ENCODE results near the gene RGP1.
A peak's percentile ranks its signal among the peaks of the same experiment; 100 is the strongest.

The RGP1 gene

GRCh38 chr9:35732185-35732799, 16.8 kb upstream of the RGP1 start, which contains the start of the genes CREB3 and TLN1:
CREB3 (plus strand) TSS chr9:35732666; CDS start chr9:35732773, 107 bp downstream.
TLN1 (minus strand) TSS chr9:35732195; CDS start chr9:35725694, 6,501 bp downstream.
- peak; percentile 100 for DNase-seq (ENCODE audit: low spot score)
- CTCF ChIA-PET = interaction anchor here (1.1 to 1.7 kb wide), 4 partner anchors 68 to 150 kb away, joined by 3 to 7 read pairs (median 6); partner anchors contain the start of genes ARHGEF39 and CCDC107
- POLR2A ChIA-PET (ENCODE audit: low non-redundant PET) = interaction anchor here (0.5 to 2.4 kb wide), 2 partner anchors 17 to 79 kb away, joined by 3 to 13 read pairs; partner anchors contain the start of genes GBA2 and RGP1
- H3K27ac ChIP-seq = peak within 1 kb of the TSS; percentile 95
- peak; percentile 70 for TF ChIP-seq CTCF (conservative IDR thresholded peaks at IDR 0.05; ENCODE audit: low read depth)

GRCh38 chr9:35732800-35733541, 16.1 kb upstream of the RGP1 start:
- peak; percentile 40 for TF ChIP-seq CTCF (conservative IDR thresholded peaks at IDR 0.05; ENCODE audit: low read depth)
- H3K27ac ChIP-seq = peak overlapping the region; percentile 95
- peak; percentile 87 for DNase-seq (ENCODE audit: low spot score)
- CTCF ChIA-PET = interaction anchor here (1.1 to 1.7 kb wide), 4 partner anchors 11 to 149 kb away, joined by 4 to 7 read pairs (median 6); partner anchors contain the start of gene CCDC107
- POLR2A ChIA-PET (ENCODE audit: low non-redundant PET) = interaction anchor here (2.4 kb wide), 1 partner anchor 16 kb away, joined by 13 read pairs; the partner anchor contains the start of genes GBA2 and RGP1

- ChIA-PET POLR2A (ENCODE audit: low non-redundant PET) (no interaction called here), CTCF (interaction anchor here (0.5 to 1.2 kb wide), 3 partner anchors 10 to 96 kb away, joined by 3 to 4 read pairs (median 3); partner anchors contain the start of gene TMEM8B)
- H3K27ac ChIP-seq = peak overlapping the region; percentile 48; the same call in 1 of the 2 replicates
- TF ChIP-seq CTCF (conservative IDR thresholded peaks at IDR 0.05; ENCODE audit: low read depth) = no peak
- no peak for DNase-seq (ENCODE audit: low spot score)
These were observed 15.0 kb upstream of the RGP1 start for GRCh38 chr9:35734096-35734495.

- H3K27ac ChIP-seq = peak overlapping the region; percentile 63
- DNase-seq (ENCODE audit: low spot score) = peak; percentile 72
- CTCF ChIA-PET = interaction anchor here (0.5 to 1.9 kb wide), 14 partner anchors 9 to 146 kb away, joined by 3 to 10 read pairs (median 4); partner anchors contain the start of gene GBA2
- POLR2A ChIA-PET (ENCODE audit: low non-redundant PET) = no interaction called here
- TF ChIP-seq CTCF (conservative IDR thresholded peaks at IDR 0.05; ENCODE audit: low read depth) = peak; percentile 98
These were observed 12.9 kb upstream of the RGP1 start for GRCh38 chr9:35736201-35736633.

DNA sequence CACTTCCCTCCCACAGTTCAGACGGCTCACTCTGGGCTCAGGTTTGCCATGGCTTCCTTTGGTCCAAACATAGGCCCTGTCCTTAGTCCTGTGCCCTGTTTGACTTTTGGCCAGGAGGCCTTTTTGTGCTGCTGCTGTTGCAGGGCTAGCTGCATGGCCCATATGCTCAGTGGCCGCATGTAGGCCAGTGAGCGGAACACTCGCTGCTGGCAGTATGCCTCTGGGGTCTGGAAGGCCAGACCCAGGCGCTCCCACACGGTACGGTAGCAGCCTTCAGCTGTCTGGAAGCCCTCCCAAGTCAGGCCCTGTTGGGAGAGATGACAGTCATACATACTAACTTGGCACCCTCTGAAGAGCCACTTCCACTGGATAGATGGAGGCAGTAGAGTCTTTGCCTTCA, 11.9 kb upstream of the RGP1 start:
- POLR2A ChIA-PET (ENCODE audit: low non-redundant PET) = no interaction called here
- H3K27ac ChIP-seq = peak overlapping the region; percentile 63
- CTCF ChIA-PET = interaction anchor here (1.0 to 1.1 kb wide), 2 partner anchors 11 to 78 kb away, joined by 3 to 9 read pairs; no protein-coding TSS in a partner anchor
- no peak for DNase-seq (ENCODE audit: low spot score)
- TF ChIP-seq CTCF (conservative IDR thresholded peaks at IDR 0.05; ENCODE audit: low read depth) = no peak

GRCh38 chr9:35738186-35738585, 10.9 kb upstream of the RGP1 start:
- peak overlapping the region; percentile 63 for H3K27ac ChIP-seq
- no peak for TF ChIP-seq CTCF (conservative IDR thresholded peaks at IDR 0.05; ENCODE audit: low read depth)
- CTCF ChIA-PET = interaction anchor here (0.6 to 1.1 kb wide), 3 partner anchors 10 to 22 kb away, joined by 3 to 9 read pairs (median 4); no protein-coding TSS in a partner anchor
- POLR2A ChIA-PET (ENCODE audit: low non-redundant PET) = no interaction called here
- no peak for DNase-seq (ENCODE audit: low spot score)

Data from RWPE1 (cell line).